Measurements from ENCODE around the gene ARFIP1.

- TF ChIP-seq ZFP37 (tag by site-specific recombination; IDR thresholded peaks at IDR 0.05) (no peak), CTCF (tag by site-specific recombination; IDR thresholded peaks at IDR 0.05) (no peak; the same call in 1 of the 2 replicates)
Measured at GRCh38 chr4:152936446-152937335, 156.9 kb downstream of the ARFIP1 start.
